Nephron progenitor cell (in vitro differentiated cells): ENCODE results near the gene LSS.
"Not testable (repeated sequence)": the region's sequence is repeated elsewhere in the genome, so short reads cannot be mapped to it uniquely, and the experiment has no call there.

Experiments
- DNase-seq: peaks from one replicate; pipeline ENCODE4 v3.0.0; 2021
- H3K27ac Mint-ChIP-seq: 2 replicates; pipeline ENCODE4 v1.8.0; 2021; ENCODE audit warnings: mild to moderate bottlenecking, moderate library complexity, mixed read lengths
- H3K27me3 Mint-ChIP-seq: 2 replicates; pipeline ENCODE4 v1.8.0; 2021; ENCODE audit warnings: mild to moderate bottlenecking, low read depth, mixed read lengths; ENCODE audit not compliant: poor library complexity
- H3K36me3 Mint-ChIP-seq: 2 replicates; pipeline ENCODE4 v1.8.0; 2021; ENCODE audit warnings: low read depth, mixed read lengths
- H3K4me1 Mint-ChIP-seq: 2 replicates; pipeline ENCODE4 v1.8.0; 2021; ENCODE audit warnings: mixed read lengths
- H3K4me3 Mint-ChIP-seq: 2 replicates; pipeline ENCODE4 v1.8.0; 2021; ENCODE audit warnings: mild to moderate bottlenecking, moderate library complexity, mixed read lengths
- H3K9me3 Mint-ChIP-seq: 2 replicates; pipeline ENCODE4 v1.8.0; 2021; ENCODE audit warnings: mild to moderate bottlenecking, moderate library complexity, mixed read lengths
- TF ChIP-seq, protein P1 (sequence below): fragments of 200-600 bp; sonication (generic); IDR thresholded peaks from 2 replicates; pipeline ENCODE4 v1.5.0; 2021; ENCODE audit warnings: antibody characterized with exemption

Gene LSS

DNA sequence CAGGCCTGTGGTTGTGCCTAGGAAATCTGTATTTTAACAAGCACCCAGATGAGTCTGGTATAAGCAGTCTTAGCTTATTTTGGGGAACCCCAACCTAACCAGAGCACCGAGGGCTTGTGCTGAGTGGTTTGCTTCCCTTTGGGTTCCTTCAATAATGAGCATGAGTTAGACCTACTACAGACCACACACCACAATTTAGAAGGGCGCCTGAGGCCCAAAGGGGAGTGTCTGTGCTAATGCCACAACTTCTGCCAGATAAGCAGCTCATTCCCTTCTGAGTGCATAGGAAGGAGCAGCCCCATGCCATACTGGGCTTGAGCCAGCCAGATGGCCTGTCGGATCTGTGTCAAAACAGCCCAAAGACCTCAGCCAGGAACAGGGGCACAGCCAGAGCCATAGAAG, 15.4 kb upstream of the LSS start:
- Mint-ChIP-seq H3K27me3 (no peaks in the 10 kb centered on the region), H3K27ac (no peak overlapping the region), H3K9me3 (no peaks in the 10 kb centered on the region), H3K4me3 (no peak overlapping the region), H3K4me1 (no peaks in the 10 kb centered on the region), H3K36me3 (peaks cover 73% of the 10 kb centered on the region)
- DNase-seq, result no peak
- TF ChIP-seq, protein P1, sequence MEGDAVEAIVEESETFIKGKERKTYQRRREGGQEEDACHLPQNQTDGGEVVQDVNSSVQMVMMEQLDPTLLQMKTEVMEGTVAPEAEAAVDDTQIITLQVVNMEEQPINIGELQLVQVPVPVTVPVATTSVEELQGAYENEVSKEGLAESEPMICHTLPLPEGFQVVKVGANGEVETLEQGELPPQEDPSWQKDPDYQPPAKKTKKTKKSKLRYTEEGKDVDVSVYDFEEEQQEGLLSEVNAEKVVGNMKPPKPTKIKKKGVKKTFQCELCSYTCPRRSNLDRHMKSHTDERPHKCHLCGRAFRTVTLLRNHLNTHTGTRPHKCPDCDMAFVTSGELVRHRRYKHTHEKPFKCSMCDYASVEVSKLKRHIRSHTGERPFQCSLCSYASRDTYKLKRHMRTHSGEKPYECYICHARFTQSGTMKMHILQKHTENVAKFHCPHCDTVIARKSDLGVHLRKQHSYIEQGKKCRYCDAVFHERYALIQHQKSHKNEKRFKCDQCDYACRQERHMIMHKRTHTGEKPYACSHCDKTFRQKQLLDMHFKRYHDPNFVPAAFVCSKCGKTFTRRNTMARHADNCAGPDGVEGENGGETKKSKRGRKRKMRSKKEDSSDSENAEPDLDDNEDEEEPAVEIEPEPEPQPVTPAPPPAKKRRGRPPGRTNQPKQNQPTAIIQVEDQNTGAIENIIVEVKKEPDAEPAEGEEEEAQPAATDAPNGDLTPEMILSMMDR, result no peak

DNA sequence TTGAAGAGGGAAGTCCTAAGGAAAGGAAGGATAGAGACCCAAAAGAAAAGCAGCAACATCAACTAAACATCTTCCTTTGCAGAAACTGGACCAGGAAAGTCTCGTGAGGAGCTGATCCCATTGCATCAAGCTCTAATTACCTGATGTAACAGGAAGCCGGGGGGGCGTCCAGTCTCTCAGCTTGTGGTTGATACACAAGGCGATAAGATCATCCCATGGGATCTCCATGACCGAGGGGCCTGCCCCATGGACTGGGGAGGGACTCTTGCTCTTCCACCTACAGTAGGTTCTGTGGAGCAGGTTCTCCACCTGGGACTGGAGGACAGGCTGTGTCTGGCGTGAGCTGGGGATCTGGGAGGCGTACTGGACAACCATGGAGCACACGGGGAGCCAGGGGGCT, 14.8 kb upstream of the LSS start:
- TF ChIP-seq, protein P1, result no peak
- Mint-ChIP-seq H3K27me3 (no peaks in the 10 kb centered on the region), H3K9me3 (no peaks in the 10 kb centered on the region), H3K4me3 (no peak overlapping the region), H3K4me1 (no peaks in the 10 kb centered on the region), H3K36me3 (peaks cover 73% of the 10 kb centered on the region), H3K27ac (peak overlapping the region; percentile 82)
- no peak for DNase-seq

DNA sequence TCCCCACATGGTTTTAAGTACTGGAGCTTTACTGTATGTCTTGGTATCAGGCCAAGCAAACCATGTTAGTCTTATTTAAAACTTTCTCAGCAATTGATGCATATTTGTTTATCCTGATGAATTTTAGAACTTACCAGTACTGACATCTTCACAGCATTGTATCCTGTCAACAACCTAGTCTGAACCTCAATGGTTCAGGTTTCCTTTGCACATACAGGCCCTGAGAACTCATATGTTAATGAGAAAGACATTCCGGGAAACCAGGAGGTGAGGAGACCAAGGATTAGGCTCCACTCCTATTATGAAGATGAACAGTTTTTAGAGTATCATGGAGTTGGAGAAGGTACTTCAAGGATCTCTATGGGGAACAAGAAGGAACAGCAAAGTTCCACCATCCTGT, 13.0 kb upstream of the LSS start:
- peaks cover 72% of the 10 kb centered on the region for H3K36me3 Mint-ChIP-seq
- not testable (repeated sequence) for H3K9me3 Mint-ChIP-seq, H3K4me1 Mint-ChIP-seq, DNase-seq, H3K4me3 Mint-ChIP-seq, H3K27me3 Mint-ChIP-seq, H3K27ac Mint-ChIP-seq

DNA sequence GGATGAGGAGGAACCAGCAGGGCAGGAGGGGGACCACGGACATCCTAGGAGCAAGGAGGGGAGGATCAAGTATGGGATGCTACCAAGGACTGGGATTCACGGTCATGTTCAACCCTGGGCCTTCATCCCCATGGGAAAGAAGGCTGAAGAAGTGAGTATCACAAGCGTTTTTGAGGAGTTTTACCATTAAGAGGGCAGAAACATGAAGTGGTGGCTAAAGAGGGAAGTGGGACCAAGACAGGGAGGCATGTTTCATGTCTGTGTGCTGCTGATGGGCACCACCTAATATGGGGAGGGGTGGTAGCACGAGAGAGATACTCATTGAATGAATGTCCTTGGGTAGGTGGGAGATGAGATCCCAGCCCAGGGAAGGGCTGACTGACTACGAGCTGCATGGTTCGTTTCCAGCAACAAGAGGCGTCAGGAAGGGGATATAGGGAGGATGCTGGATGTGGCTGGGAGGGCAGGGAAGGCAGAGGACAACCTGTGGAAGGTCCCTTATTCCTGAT, 11.3 kb upstream of the LSS start:
- H3K36me3 Mint-ChIP-seq, result peaks cover 77% of the 10 kb centered on the region
- no peak for DNase-seq
- no peak overlapping the region for H3K4me3 Mint-ChIP-seq
- no peaks in the 10 kb centered on the region for H3K4me1 Mint-ChIP-seq
- peaks cover 6% of the 10 kb centered on the region for H3K9me3 Mint-ChIP-seq
- TF ChIP-seq, protein P1, result no peak
- H3K27ac Mint-ChIP-seq, result peak overlapping the region; percentile 58
- H3K27me3 Mint-ChIP-seq, result no peaks in the 10 kb centered on the region

DNA sequence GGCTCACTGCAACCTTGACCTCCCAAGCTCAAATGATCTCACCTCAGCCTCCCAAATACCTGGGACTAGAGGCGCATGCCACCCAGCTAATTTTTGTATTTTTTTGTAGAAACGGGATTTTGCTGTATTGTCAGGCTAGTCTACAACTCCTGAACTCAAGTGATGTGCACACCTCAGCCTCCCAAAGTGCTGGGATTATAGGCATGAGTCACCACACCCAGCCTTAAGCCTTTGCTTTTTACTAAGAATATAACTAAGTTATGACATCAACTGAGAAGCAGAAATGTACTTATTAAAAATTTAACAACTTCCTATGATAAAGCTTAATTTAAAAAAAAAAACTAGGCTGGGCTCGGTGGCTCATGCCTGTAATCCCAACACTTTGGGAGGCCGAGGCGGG, 8.9 kb upstream of the LSS start:
- Mint-ChIP-seq H3K4me1 (no peaks in the 10 kb centered on the region), H3K27me3 (no peaks in the 10 kb centered on the region), H3K27ac (no peak overlapping the region), H3K4me3 (no peak overlapping the region), H3K36me3 (peaks cover 85% of the 10 kb centered on the region), H3K9me3 (peaks cover 30% of the 10 kb centered on the region)
- DNase-seq, result no peak
- TF ChIP-seq, protein P1, result no peak

DNA sequence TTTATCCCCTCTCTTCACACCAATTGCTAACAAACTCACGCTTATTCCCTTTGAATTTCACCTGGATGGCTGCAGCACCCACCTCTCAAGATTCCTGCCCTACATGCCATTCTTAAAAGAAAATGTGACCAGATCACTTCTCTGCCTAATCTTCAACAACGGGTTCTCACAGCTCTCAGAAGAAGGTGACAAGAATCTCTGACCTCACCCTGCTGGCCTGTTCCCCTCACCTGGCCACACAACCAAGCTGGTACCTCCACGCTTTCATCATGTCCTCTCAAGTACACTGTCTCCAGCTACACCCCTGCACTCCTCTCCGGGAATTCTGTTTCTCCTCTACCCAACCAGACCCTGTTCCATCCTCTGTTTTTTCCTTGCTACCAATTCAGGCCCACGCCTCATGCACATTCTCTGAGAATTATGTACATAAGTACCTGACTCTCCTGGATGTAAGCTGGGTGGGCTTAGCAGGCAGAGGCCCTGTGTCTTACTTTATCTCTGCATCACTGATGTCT, 5.9 kb upstream of the LSS start:
- DNase-seq, result no peak
- TF ChIP-seq, protein P1, result no peak
- H3K4me3 Mint-ChIP-seq, result no peak overlapping the region
- H3K9me3 Mint-ChIP-seq, result peaks cover 60% of the 10 kb centered on the region
- H3K36me3 Mint-ChIP-seq, result peaks cover 89% of the 10 kb centered on the region
- peaks cover 8% of the 10 kb centered on the region for H3K4me1 Mint-ChIP-seq
- no peak overlapping the region for H3K27ac Mint-ChIP-seq
- no peaks in the 10 kb centered on the region for H3K27me3 Mint-ChIP-seq
